Suprapubic skin (tissue), 4 donors: ENCODE results near the gene KEL. TPM values are rescaled to one million over a fixed set of nuclear protein-coding genes. Genes with fewer than 3 reads are reported as not detected.
A peak's percentile ranks its signal among the peaks of the same experiment; 100 is the strongest.

ENCODE experiments used
- DNase-seq, 2 donors: peaks; one replicate each; pipeline ENCODE4 v3.0.0-alpha.2; 2019; ENCODE audit warnings: low spot score in 2 of 2
- H3K27ac ChIP-seq: fragments of 200-600 bp; sonication (generic); one replicate; pipeline ENCODE4 v1.5.1; 2019
- H3K27me3 ChIP-seq: fragments of 200-600 bp; sonication (generic); one replicate; pipeline ENCODE4 v1.5.1; 2019
- H3K36me3 ChIP-seq: fragments of 200-600 bp; sonication (generic); one replicate; pipeline ENCODE4 v1.5.1; 2019
- H3K4me1 ChIP-seq: fragments of 200-600 bp; sonication (generic); one replicate; pipeline ENCODE4 v1.5.1; 2019
- H3K4me3 ChIP-seq: fragments of 200-600 bp; sonication (generic); one replicate; pipeline ENCODE4 v1.5.1; 2019; ENCODE audit warnings: mild to moderate bottlenecking
- H3K9me3 ChIP-seq: fragments of 200-600 bp; sonication (generic); one replicate; pipeline ENCODE4 v1.5.1; 2019
- EP300 ChIP-seq: sonication (generic); formaldehyde crosslinking; IDR thresholded peaks from one replicate; pipeline ENCODE4 v1.6.1; 2017; ENCODE audit warnings: antibody characterized with exemption
- POLR2A ChIP-seq, 2 donors: fragments of 450-650 bp; IDR thresholded peaks; one replicate each; pipeline ENCODE4 v1.6.1; 2017; ENCODE audit warnings: antibody characterized with exemption in 2 of 2, mild to moderate bottlenecking in 2 of 2, moderate library complexity in 2 of 2
- POLR2AphosphoS5 ChIP-seq, 3 donors: sonication (generic); formaldehyde crosslinking; IDR thresholded peaks; one replicate each; pipeline ENCODE4 v1.6.1; 2017; ENCODE audit warnings: antibody characterized with exemption in 3 of 3
- WGBS: methylation state at CpG from one replicate; pipeline ENCODE4 v1.1.5; 2018; 5-methylcytosine and 5-hydroxymethylcytosine counted together
- total RNA-seq, 4 donors: library from RNA; depleted of rRNA; stranded (reverse); fragments of >200 nt; gene quantifications; one replicate each; pipeline ENCODE4 v1.1.0, GENCODE V29; 2016
- TF ChIP-seq, protein P1 (sequence below), 2 donors: fragments of 200-600 bp in 1 of 2; fragments of 450-650 bp in 1 of 2; sonication (generic) in 1 of 2; IDR thresholded peaks; one replicate each; pipeline ENCODE4 v1.5.1; 2016 to 2019; ENCODE audit warnings: antibody characterized with exemption in 2 of 2, mild to moderate bottlenecking in 1 of 2, moderate library complexity in 1 of 2

The KEL gene
- total RNA-seq, 4 donors from 2014 or later, result 0.32 TPM; not detected in 3

DNA sequence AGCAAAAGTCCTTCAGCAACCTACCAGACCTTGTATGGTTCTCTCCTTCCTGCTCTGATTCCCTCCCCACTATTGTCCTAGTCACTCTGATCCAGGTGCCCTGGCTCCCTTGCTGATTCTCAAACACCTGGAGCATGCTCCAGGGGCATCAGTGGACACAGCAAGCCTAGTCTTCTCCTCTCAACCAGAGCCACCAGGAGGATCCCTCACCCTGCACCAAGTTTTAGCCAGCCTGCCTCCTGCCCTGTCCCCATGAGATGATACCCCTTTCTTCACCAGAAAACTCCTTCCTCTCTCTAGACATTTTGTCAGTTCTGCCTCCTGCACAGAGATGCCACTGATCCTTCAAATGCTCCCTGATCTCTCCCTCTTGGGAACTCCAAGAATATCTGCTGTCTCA, 11.9 kb downstream of the KEL start:
- no peak overlapping the region for H3K27ac ChIP-seq
- H3K36me3 ChIP-seq, result no peaks in the 10 kb centered on the region
- H3K27me3 ChIP-seq, result no peaks in the 10 kb centered on the region
- TF ChIP-seq EP300 (no peak), POLR2AphosphoS5 (IDR thresholded peaks at IDR 0.05) (no peak), POLR2A (IDR thresholded peaks at IDR 0.05) (no peak)
- TF ChIP-seq, protein P1, sequence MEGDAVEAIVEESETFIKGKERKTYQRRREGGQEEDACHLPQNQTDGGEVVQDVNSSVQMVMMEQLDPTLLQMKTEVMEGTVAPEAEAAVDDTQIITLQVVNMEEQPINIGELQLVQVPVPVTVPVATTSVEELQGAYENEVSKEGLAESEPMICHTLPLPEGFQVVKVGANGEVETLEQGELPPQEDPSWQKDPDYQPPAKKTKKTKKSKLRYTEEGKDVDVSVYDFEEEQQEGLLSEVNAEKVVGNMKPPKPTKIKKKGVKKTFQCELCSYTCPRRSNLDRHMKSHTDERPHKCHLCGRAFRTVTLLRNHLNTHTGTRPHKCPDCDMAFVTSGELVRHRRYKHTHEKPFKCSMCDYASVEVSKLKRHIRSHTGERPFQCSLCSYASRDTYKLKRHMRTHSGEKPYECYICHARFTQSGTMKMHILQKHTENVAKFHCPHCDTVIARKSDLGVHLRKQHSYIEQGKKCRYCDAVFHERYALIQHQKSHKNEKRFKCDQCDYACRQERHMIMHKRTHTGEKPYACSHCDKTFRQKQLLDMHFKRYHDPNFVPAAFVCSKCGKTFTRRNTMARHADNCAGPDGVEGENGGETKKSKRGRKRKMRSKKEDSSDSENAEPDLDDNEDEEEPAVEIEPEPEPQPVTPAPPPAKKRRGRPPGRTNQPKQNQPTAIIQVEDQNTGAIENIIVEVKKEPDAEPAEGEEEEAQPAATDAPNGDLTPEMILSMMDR (IDR thresholded peaks at IDR 0.05), result no peak
- no peak overlapping the region for H3K4me3 ChIP-seq
- no peaks in the 10 kb centered on the region for H3K9me3 ChIP-seq
- DNase-seq, result peak in 1 of 2 donors; percentile 55
- no peaks in the 10 kb centered on the region for H3K4me1 ChIP-seq

DNA sequence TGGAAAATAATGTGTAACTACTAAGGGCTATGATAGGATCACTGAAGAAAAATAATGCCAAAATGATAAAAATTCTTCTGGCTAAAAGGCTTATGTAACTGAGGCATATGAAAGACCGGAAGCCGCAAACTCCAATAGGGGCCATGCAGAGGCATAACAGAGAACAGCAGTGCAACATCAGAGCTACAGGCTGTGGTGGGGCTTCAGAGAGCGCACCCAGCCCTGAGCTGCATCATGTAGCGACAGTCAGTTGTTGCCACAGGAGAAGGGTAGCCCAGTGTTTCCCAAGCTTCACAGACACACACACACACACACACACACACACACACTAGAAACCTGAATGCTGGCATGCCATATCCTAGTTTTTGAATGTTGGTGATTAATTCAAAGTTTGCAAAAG, 13.6 kb downstream of the KEL start:
- WGBS, result 90% methylated on average over 4 of the region's 4 CpGs
- no peaks in the 10 kb centered on the region for H3K27me3 ChIP-seq
- H3K9me3 ChIP-seq, result no peaks in the 10 kb centered on the region
- DNase-seq, result peak in 1 of 2 donors; percentile 63
- H3K4me3 ChIP-seq, result no peak overlapping the region
- TF ChIP-seq, protein P1 (IDR thresholded peaks at IDR 0.05), result no peak
- TF ChIP-seq POLR2AphosphoS5 (IDR thresholded peaks at IDR 0.05), result no peak
- TF ChIP-seq POLR2A (IDR thresholded peaks at IDR 0.05), result no peak
- TF ChIP-seq EP300, result no peak
- H3K4me1 ChIP-seq, result peaks cover 7% of the 10 kb centered on the region
- H3K27ac ChIP-seq, result no peak overlapping the region
- no peaks in the 10 kb centered on the region for H3K36me3 ChIP-seq

DNA sequence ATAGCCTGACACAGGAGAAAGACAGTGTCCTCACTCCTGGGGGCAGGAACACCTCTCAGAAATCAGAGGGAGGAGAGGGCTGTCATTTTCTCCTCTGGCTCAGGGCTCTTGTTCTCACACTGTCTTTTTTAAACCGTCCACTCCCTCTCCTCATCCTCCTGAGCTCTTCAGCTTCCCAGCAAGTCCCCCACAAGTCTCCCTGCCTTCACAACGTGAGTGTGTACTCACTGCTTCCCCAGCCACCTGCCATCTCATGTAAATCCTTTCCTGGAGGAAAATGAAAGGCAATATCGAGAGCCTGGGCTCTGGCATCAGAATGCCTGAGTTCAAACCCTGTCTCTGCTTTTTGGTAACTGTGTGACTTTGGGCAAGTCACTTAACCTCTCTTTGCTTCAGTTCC, 17.2 kb downstream of the KEL start:
- peak in 1 of 2 donors; percentile 40 for DNase-seq
- Histone ChIP-seq H3K4me1 (peaks cover 10% of the 10 kb centered on the region), H3K27me3 (no peaks in the 10 kb centered on the region), H3K36me3 (no peaks in the 10 kb centered on the region), H3K9me3 (no peaks in the 10 kb centered on the region), H3K27ac (no peak overlapping the region), H3K4me3 (no peak overlapping the region)
- TF ChIP-seq POLR2A (IDR thresholded peaks at IDR 0.05) (no peak), POLR2AphosphoS5 (IDR thresholded peaks at IDR 0.05) (no peak), EP300 (no peak)
- TF ChIP-seq, protein P1 (IDR thresholded peaks at IDR 0.05), result no peak
- 70% methylated on average over 3 of the region's 3 CpGs for WGBS

DNA sequence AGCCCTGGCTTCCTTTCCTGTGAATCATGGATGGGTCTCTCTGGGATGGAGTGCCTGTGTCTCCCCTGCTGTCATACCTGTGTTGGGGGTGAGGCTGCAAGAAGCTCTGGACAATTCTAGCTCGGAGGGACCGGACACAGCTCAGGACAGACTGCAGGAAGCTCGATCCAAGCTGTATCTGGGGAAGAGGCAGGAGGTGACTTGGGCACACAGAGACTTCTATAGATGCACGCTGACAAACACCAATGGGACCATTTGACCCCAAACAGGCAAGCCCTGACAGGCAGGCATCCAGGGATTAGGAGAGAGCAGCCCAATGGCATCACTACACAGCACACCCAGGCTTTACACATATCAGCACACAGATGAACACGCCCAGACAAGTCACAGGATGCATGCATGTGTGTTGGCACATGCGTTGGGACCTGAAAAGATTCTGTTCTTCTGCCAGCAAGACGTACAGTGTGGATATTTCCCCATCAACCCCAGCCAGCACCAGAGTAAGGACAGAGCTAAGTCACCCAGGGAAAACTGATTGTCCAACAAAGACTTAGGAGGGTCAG, 18.4 kb downstream of the KEL start:
- no peaks in the 10 kb centered on the region for H3K36me3 ChIP-seq
- no peak overlapping the region for H3K27ac ChIP-seq
- peak in 1 of 2 donors; percentile 11 for DNase-seq
- TF ChIP-seq POLR2A (IDR thresholded peaks at IDR 0.05) (no peak), POLR2AphosphoS5 (IDR thresholded peaks at IDR 0.05) (peak in 1 of 3 donors; percentile 15)
- H3K9me3 ChIP-seq, result no peaks in the 10 kb centered on the region
- H3K4me3 ChIP-seq, result no peak overlapping the region
- H3K27me3 ChIP-seq, result no peaks in the 10 kb centered on the region
- WGBS, result 50% methylated on average over 7 of the region's 7 CpGs
- peaks cover 10% of the 10 kb centered on the region for H3K4me1 ChIP-seq

DNA sequence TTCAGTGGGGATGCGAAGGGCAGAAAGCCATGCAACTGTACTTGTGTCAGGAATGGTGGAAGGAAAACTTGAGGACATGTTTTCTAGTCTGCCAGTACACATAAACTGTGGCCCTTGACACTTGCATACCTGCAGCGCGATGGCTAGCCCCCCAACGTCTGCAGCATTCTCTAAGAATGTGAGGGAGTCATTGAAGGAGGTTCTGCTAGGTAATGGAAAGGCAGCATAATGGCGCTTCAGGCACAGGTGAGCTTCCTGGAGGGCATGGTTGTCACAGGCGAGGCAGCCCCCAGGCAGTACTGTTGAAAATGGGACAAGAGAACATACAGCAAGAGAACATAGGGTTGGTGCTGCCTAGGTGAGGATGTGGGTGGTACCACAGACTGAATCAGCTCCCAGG, 19.4 kb downstream of the KEL start:
- Histone ChIP-seq H3K27me3 (no peaks in the 10 kb centered on the region), H3K4me3 (no peak overlapping the region), H3K4me1 (peaks cover 10% of the 10 kb centered on the region), H3K27ac (no peak overlapping the region), H3K36me3 (no peaks in the 10 kb centered on the region), H3K9me3 (no peaks in the 10 kb centered on the region)
- peak in 1 of 2 donors; percentile 69 for DNase-seq
- WGBS, result 91% methylated on average over 6 of the region's 6 CpGs
- TF ChIP-seq, protein P1 (IDR thresholded peaks at IDR 0.05), result no peak
- TF ChIP-seq EP300 (no peak), POLR2AphosphoS5 (IDR thresholded peaks at IDR 0.05) (no peak), POLR2A (IDR thresholded peaks at IDR 0.05) (no peak)

DNA sequence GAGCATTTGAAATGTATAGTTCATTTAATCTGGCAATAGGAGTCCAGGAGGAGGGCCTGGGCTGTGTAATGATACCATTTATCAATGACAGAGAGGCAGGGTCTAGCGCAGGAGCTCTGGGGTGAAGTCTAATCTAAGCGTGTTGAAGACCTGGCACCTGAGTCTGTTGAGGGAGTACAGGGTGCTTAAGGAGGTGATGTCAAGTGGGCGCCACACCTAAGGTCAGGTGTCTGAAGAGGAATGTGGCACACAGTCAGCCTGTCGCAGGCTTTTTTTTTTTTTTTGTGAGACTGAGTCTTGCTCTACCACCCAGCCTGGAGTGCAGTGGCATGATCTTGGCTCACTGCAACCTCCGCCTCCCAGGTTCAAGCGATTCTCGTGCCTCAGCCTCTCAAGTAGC, 20.6 kb downstream of the KEL start:
- peak in 1 of 2 donors; percentile 40 for DNase-seq
- WGBS, result 95% methylated on average over 7 of the region's 7 CpGs
- Histone ChIP-seq H3K4me1 (peaks cover 10% of the 10 kb centered on the region), H3K27ac (no peak overlapping the region), H3K9me3 (no peaks in the 10 kb centered on the region), H3K4me3 (no peak overlapping the region), H3K36me3 (no peaks in the 10 kb centered on the region), H3K27me3 (no peaks in the 10 kb centered on the region)
- TF ChIP-seq, protein P1 (IDR thresholded peaks at IDR 0.05), result no peak
- TF ChIP-seq EP300 (no peak), POLR2AphosphoS5 (IDR thresholded peaks at IDR 0.05) (no peak), POLR2A (IDR thresholded peaks at IDR 0.05) (no peak)
